K562 (cell line): ENCODE measurements around the gene ADRA2A. TPM values are rescaled to one million over a fixed set of nuclear protein-coding genes. Genes with fewer than 3 reads are reported as not detected.

ENCODE experiments used
- ATAC-seq: fragments of 200-7000 bp; cut with Tn5 transposase; 3 replicates; pipeline ENCODE4 v1.9.1; 2020; ENCODE audit warnings: moderate library complexity
- BruUV-seq: library from RNA; stranded (reverse); fragments of 400-500 nt; replicated peaks from 2 replicates; lab custom pipeline; 2021; lab: Mats Ljungman, UMichigan
- CTCF ChIA-PET: fragments of 300-600 bp; formaldehyde crosslinking; extraction: SDS; loops from one replicate; lab custom pipeline; 2021; ENCODE audit warnings: low intra/inter-chr PET ratio; lab: Yijun Ruan, JAX
- POLR2A ChIA-PET: fragments of 300-600, 350-650 bp; sonication (Branson Sonifier 250); formaldehyde crosslinking; extraction: SDS; loops from one replicate; lab custom pipeline; 2021; ENCODE audit warnings: antibody characterized with exemption, inconsistent platforms; lab: Yijun Ruan, JAX
- DNase-seq, 4 experiments: peaks; one replicate each; pipeline versions ENCODE4 v3.0.0 to v3.0.0-alpha.2; 2011 to 2018; ENCODE audit warnings: low spot score in 3 of 4, mixed read lengths in 3 of 4; ENCODE audit errors: extremely low read depth in 1 of 4
- FAIRE-seq: peaks from 2 replicates; lab custom pipeline; 2011; peaks lifted over from hg19 to GRCh38; lab: Jason Lieb, UNC
- H2AFZ ChIP-seq: 2 replicates; pipeline ENCODE4 v1.6.0; 2011; ENCODE audit warnings: low read depth, low read length, control low read depth, inconsistent platforms
- H3K27ac ChIP-seq: fragments of 200-600 bp; 3 replicates; pipeline ENCODE4 v1.8.0; 2011; ENCODE audit warnings: low read depth, mild to moderate bottlenecking, control low read depth, inconsistent platforms, low read length, moderate library complexity, mixed read lengths; ENCODE audit errors: extremely low read depth
- H3K27me3 ChIP-seq, 2 experiments: fragments of 300-600 bp in 1 of 2; 2 replicates in 1 of 2; 3 replicates in 1 of 2; pipeline versions ENCODE4 v1.6.0 to v1.8.0; 2011; ENCODE audit warnings: inconsistent platforms in 2 of 2, low read length in 2 of 2, mild to moderate bottlenecking in 1 of 2, mixed read lengths in 1 of 2, moderate library complexity in 1 of 2; ENCODE audit not compliant: control insufficient read depth in 2 of 2, insufficient read depth in 2 of 2
- H3K36me3 ChIP-seq: fragments of 300-600 bp; 3 replicates; pipeline ENCODE4 v1.8.0; 2011; ENCODE audit warnings: mild to moderate bottlenecking, low read length, inconsistent platforms; ENCODE audit not compliant: control insufficient read depth, insufficient read depth
- H3K4me1 ChIP-seq, 2 experiments: fragments of 200-600 bp in 1 of 2; replicated peaks in 1 of 2; 2 replicates in 1 of 2; 3 replicates in 1 of 2; pipeline versions ENCODE4 v1.5.1 to v1.8.0; 2011; ENCODE audit warnings: inconsistent platforms in 2 of 2, low read length in 2 of 2, mild to moderate bottlenecking in 1 of 2, mixed read lengths in 1 of 2, moderate library complexity in 1 of 2; ENCODE audit not compliant: control insufficient read depth in 2 of 2, insufficient read depth in 2 of 2
- H3K4me2 ChIP-seq: 2 replicates; pipeline ENCODE4 v1.6.1; 2011; ENCODE audit warnings: low read length, control low read depth, inconsistent platforms, mixed read lengths; ENCODE audit not compliant: insufficient read depth
- H3K4me3 ChIP-seq: fragments of 200-600 bp; sonication (generic), shearing (Covaris generic); 2 replicates; pipeline ENCODE4 v1.5.1; 2016; ENCODE audit warnings: control low read depth, inconsistent platforms
- H3K79me2 ChIP-seq: fragments of 200-600 bp; 3 replicates; pipeline ENCODE4 v1.8.0; 2011; ENCODE audit warnings: low read length, inconsistent platforms; ENCODE audit not compliant: control insufficient read depth, insufficient read depth
- H3K9ac ChIP-seq, 2 experiments: 2 replicates each; pipeline versions ENCODE4 v1.6.0 to v1.6.1; 2011; ENCODE audit warnings: low read depth in 2 of 2, low read length in 2 of 2, control low read depth in 1 of 2, inconsistent platforms in 1 of 2, mild to moderate bottlenecking in 1 of 2, mixed read lengths in 1 of 2; ENCODE audit not compliant: insufficient read depth in 1 of 2
- H3K9me1 ChIP-seq: one replicate; pipeline ENCODE4 v1.6.0; 2011; ENCODE audit warnings: inconsistent platforms, mild to moderate bottlenecking, low read length, moderate library complexity; ENCODE audit not compliant: control insufficient read depth, insufficient read depth
- H3K9me3 ChIP-seq: replicated peaks from 2 replicates; pipeline ENCODE4 v1.5.1; 2011; ENCODE audit warnings: low read depth, low read length, inconsistent platforms; ENCODE audit not compliant: control insufficient read depth, insufficient read depth
- H4K20me1 ChIP-seq: replicated peaks from 2 replicates; pipeline ENCODE4 v1.6.1; 2011; ENCODE audit warnings: low read length, inconsistent platforms, mixed read lengths; ENCODE audit not compliant: control insufficient read depth, insufficient read depth
- CBX3 ChIP-seq, 2 experiments: IDR thresholded peaks; 1 replicate in 1 of 2; 2 replicates in 1 of 2; pipeline ENCODE4 v1.6.1; 2012; ENCODE audit warnings: inconsistent platforms in 2 of 2, low read length in 2 of 2, borderline replicate concordance in 1 of 2, control low read depth in 1 of 2
- ERF ChIP-seq: fragments of 450-650 bp; formaldehyde crosslinking; IDR thresholded peaks from 2 replicates; pipeline ENCODE4 v1.4.0; 2020; ENCODE audit warnings: mild to moderate bottlenecking, mixed read lengths
- KDM2B ChIP-seq: fragments of 250-450 bp; sonication (Bioruptor Pico); IDR thresholded peaks from 2 replicates; pipeline ENCODE4 v1.8.0; 2021; ENCODE audit warnings: mild to moderate bottlenecking, moderate library complexity
- KLF6 ChIP-seq: fragments of 250-450 bp; sonication (Bioruptor Pico); IDR thresholded peaks from 2 replicates; pipeline ENCODE4 v1.4.0; 2020; ENCODE audit warnings: mild to moderate bottlenecking, moderate library complexity, borderline replicate concordance
- MAFK ChIP-seq: IDR thresholded peaks from 2 replicates; pipeline ENCODE4 v1.6.1; 2011; ENCODE audit warnings: low read length, improper control_type of control experiment
- PHB2 ChIP-seq: fragments of 450-650 bp; IDR thresholded peaks from 2 replicates; pipeline ENCODE4 v1.6.1; 2017; ENCODE audit warnings: low read depth
- PREB ChIP-seq: sonication (generic); formaldehyde crosslinking; IDR thresholded peaks from 2 replicates; pipeline ENCODE4 v1.8.1; 2023; ENCODE audit warnings: mild to moderate bottlenecking, missing genetic modification reagents
- STAG1 ChIP-seq: sonication (generic); formaldehyde crosslinking; IDR thresholded peaks from 2 replicates; pipeline ENCODE4 v1.5.0; 2020; ENCODE audit warnings: missing genetic modification reagents, borderline replicate concordance
- THRB ChIP-seq: fragments of 450-650 bp; formaldehyde crosslinking; conservative IDR thresholded peaks from 2 replicates; pipeline ENCODE4 v1.4.0; 2022; ENCODE audit warnings: mild to moderate bottlenecking, missing genetic modification characterization
- TRIM24 ChIP-seq, 2 experiments: fragments of 450-650 bp; IDR thresholded peaks; 2 replicates each; pipeline ENCODE4 v1.6.1; 2016
- WGBS: fragments of 100-300 bp; shearing (Covaris generic); methylation state at CpG from one replicate; pipeline ENCODE4 v1.1.6; 2016; ENCODE audit warnings: low coverage, mixed read lengths; ENCODE audit not compliant: insufficient coverage; ENCODE audit errors: missing lambda C conversion rate; 5-methylcytosine and 5-hydroxymethylcytosine counted together
- in situ Hi-C: fragments of 300-500 bp; cut with MboI; formaldehyde crosslinking; loops from 4 replicates; pipeline ENCODE4 v1.15.0; 2018; ENCODE audit warnings: inconsistent platforms, mixed read lengths
- intact Hi-C: fragments of 100-400 bp; cut with micrococcal nuclease; formaldehyde crosslinking; loops from 2 replicates; pipeline ENCODE4 v1.14.2; 2022
- polyA plus RNA-seq, 8 experiments: library from polyadenylated mRNA; depleted of rRNA in 4 of 8; stranded (reverse) in 5 of 8; unstranded in 3 of 8; fragments of >200 nt; fragmentation: Nextera tagmentation in 2 of 8; fragmentation: Illumina TruSeq in 1 of 8; extraction: Ambion mirVana in 2 of 8; extraction: Trizol in 1 of 8; gene quantifications; 2 replicates each; pipeline versions ENCODE4 v1.2.1 to v1.2.3, GENCODE V29; 2011 to 2014; ENCODE audit warnings: inconsistent platforms in 1 of 8, missing spikeins in 1 of 8
- total RNA-seq, 7 experiments: library from RNA; depleted of rRNA in 6 of 7; stranded (reverse); fragments of >200 nt in 6 of 7; fragmentation: Illumina TruSeq in 2 of 7; extraction: Trizol in 2 of 7; gene quantifications; 2 replicates each; pipeline versions ENCODE4 v1.2.1 to v1.2.3, GENCODE V29; 2011 to 2021; ENCODE audit warnings: low replicate concordance in 1 of 7

The ADRA2A gene
- total and polyA plus RNA-seq, 9 of the 15 experiments (the other 6 are each of a cell fraction or from before 2014, with no cell fraction given) = not detected

- TF ChIP-seq CBX3 (IDR thresholded peaks at IDR 0.05; ENCODE audit: borderline replicate concordance in 1 of 2, low read length in 2 of 2) (no peak), MAFK (no peak), ERF (CRISPR knock-in tag) (no peak), STAG1 (CRISPR knock-in tag) (no peak), TRIM24 (IDR thresholded peaks at IDR 0.05) (no peak), KDM2B (CRISPR knock-in tag) (no peak), PREB (CRISPR knock-in tag) (no peak), PHB2 (no peak), KLF6 (CRISPR knock-in tag) (no peak), THRB (CRISPR knock-in tag) (no peak)
- no peaks in the 10 kb centered on the region for H3K79me2 ChIP-seq
- H3K4me3 ChIP-seq = no peak overlapping the region
- in situ Hi-C loops (no loop called here), intact Hi-C loops (no loop called here)
- BruUV-seq = no TSS peak
- CTCF ChIA-PET = no interaction called here
- no peak overlapping the region for H3K27ac ChIP-seq
- no peak overlapping the region for H3K9ac ChIP-seq
- no peak overlapping the region for H3K4me2 ChIP-seq
- H4K20me1 ChIP-seq = no peaks in the 10 kb centered on the region
- H3K9me3 ChIP-seq = no peaks in the 10 kb centered on the region
- FAIRE-seq (no peak), ATAC-seq (no peak), DNase-seq (no peak)
- 0% methylated on average over 4 of the region's 9 CpGs for WGBS
- no peaks in the 10 kb centered on the region for H3K9me1 ChIP-seq
- POLR2A ChIA-PET = no interaction called here
- H3K36me3 ChIP-seq = no peaks in the 10 kb centered on the region
- H2AFZ ChIP-seq = no peak overlapping the region
- H3K4me1 ChIP-seq = no peaks in the 10 kb centered on the region
- H3K27me3 ChIP-seq = peaks cover 0 to 22% of the 10 kb centered on the region in 2 experiments; a peak in 2 of 5 replicates
Measured at GRCh38 chr10:111116211-111116610, 39.4 kb downstream of the ADRA2A start.
